HL-60/S4 treated with phorbol 12-myristate 13-acetate at 8.2 ng/mL for 4 days and 3 days (cell line): ENCODE results near the gene DGKE.

Source experiments
- in situ Hi-C: fragments of 300-500 bp; cut with MboI; formaldehyde crosslinking; loops from 2 replicates; pipeline ENCODE4 v1.15.0; 2022; ENCODE audit warnings: low sequenced_read_pairs

The DGKE gene

DNA sequence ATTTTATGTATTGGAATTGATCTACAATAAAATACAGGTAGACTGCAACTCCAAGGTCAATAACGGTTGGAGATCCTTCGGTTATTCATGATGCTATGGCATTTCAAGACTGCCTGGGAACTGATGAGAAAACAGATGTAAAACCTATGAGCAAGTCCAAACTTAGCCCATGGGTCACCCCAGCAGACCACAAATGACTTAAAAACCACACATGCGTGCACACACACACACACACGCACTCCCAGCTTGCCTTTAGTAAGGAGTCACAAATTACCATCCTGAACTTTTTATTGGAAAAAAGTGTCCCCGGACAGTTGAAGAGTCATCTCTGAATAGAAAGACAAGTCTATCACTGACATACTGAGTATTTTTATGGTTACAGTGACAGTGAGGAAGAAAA, 53.2 kb downstream of the DGKE start:
- in situ Hi-C loops, result no loop called here

DNA sequence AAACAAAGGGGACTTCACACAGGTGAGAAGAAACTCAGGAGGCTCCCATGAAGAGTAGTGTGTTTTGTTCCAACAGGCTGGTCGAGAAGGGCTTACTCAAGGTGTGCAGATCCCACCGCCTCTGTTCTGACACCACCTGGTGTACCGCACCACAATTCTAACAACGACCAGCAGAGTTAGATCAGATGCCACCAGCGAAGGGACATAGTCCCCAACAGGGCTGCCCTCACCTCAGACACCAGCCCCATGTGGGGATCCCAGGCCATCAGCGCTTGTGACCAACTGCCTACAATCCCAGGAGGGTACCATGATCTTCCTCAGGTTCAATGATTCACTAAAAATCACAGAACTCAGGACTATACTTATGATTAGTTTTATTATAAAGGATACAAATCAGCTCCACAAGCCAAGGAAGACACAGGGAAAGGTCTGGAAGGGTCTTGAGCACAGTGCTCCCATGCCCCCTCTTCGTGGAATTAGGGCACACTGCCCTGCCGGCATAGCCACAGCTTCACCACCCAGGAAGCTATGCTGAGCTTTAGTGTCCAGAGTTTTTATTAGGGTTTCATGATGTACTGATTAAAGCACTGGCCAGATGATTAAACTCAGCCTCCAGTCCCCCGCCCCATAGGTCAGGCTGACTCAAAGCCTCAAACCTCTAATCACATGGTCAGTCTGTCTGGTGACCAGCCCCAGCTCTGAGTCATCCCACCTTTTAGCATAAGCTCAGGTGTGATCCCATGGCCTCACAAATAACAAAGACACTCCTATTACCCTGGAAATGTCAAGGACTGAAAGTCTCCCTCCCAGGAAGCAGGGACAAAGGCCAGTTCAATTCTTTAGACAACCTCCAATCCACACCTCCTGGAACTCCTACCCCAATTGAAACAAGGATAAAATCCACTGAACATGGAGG, 53.9 kb downstream of the DGKE start:
- in situ Hi-C loops, result no loop called here

DNA sequence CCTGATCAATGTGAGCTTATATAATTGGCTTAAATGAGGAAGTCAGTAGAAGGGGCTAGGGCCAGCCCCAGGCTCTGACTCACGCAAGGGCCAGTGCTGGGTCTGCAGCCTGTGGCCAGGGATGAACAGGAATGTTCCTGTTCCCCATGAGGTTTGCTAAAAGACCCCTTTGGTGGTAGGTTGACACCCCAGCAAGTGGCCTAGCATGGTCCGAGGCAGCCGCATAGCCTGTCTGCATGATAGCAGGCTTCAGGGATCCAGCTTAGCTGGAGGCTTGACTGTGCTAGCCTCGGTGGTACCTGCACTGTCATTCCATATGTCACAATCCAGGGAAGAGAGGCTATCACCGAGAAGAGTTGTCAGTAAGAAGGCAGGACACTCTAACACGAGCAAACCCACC, 56.4 kb downstream of the DGKE start:
- in situ Hi-C loops, result no loop called here

DNA sequence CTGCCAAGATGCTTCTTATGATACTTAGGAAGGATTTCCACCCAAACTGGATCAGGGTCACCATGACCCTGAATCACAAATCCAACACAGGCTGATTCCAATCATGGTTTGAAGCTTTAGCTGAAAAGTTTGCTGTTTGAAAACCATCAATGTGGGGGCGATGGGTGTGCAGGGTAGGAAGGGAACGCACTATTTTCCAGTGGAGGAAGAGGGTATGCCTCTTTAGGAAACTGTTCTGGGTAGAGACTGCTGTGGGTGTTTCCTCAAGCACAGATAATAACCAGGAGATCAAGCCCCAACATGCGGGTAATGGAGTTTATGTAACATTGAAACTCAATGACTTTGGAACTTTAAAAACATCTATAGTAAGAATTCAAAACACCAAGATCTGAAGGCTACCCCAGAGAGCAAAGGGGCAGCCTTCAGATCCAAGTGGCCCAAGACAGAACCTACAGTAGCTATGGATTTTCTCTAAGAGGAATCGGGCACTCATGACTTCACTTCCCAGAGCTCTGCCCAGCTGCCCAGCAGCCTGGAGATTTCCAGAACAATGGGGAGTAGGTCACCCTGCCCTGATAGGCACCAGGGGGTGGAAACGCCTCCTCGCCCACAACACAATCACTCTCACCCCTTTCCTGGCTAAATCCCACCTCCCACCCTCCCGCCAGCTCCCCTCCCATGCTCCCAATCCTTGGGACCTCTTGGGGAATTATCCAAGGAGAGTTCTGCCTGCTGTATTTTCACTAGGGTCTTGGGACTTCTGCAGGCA, 57.1 kb downstream of the DGKE start:
- in situ Hi-C loops, result no loop called here

DNA sequence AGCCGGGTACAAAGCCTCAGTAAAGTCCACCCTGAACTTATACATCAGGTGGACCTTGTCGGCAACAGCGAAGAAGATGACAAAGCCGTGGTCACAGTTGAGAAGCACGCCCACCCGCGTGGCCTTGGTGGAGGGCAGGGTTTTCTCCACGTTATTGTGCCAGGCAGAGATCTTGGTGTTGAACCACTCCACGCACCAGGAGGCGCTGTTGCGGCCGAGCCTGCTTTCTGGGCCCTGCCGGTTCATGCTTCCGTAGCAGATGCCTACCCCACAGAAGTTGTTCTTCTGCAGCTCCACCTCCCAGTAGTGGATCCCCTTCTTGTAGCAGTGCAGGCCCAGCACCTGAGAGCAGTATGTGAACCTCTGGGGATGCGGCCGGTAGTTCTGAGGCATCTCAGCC, 57.8 kb downstream of the DGKE start:
- in situ Hi-C loops, result no loop called here

DNA sequence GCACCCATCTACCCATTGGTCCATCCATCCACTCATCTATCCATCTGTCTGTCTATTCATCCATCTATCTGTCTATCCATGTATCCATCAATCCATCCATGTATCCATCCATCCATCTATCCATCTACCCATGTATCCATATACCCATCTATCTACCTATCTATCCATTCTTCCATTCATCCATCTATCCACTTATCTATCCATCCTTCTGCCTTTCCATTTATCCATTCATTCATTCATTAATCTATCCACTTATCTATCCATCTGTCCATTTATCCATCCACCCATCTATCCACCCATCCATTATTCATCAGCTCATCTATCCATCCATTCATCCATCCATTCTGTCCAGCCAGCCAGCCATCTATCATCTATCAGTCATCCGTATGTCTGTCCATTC, 58.4 kb downstream of the DGKE start:
- in situ Hi-C loops, result no loop called here

DNA sequence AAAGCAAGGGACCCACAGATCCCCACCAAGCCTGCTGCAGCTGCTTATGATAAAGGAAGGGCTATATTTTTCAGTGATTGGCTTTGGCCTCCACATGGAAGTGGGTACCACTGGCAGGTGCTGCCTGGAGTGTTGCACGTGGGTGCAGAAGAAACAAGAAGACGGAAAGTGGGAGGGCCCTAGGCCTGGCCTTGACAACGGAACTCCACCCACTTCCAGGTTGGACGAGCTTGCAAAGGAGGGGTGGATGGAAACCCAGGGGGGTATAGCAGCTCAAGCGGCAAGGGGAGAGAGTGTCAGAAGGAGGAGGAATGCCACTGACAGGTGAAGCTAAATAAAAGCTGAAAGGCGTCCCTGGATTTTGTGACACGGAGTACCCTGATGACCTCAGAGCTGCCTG, 59.6 kb downstream of the DGKE start:
- in situ Hi-C loops, result no loop called here

DNA sequence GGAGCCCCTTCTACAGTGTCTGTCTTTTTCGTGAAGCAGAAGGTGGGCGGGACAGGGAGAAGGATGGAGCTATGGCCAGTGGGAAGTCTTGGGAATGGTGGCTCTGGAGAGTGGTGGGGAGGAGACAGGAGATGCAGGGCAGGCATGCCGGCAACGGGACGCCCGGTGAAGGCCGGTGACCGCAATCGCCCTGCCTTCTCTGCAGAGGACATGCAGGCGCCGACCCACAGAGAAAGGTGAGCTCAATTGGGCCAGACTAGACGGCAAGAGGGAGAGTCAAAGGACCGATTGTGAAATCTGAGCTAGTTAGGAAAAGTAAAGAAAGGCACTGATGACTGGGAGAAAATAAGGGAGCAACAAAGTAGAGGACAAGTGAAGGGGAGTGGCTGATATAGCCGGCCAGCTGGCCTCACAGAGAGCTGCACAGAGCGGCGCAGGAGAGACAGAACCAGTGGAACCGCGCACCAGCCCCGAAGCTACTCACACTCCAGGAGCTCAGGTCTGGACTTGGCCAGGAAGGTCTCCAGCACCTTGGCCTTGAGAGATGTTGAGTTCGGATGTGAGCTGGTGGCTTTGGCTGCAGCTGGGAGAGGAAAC, 61.0 kb downstream of the DGKE start:
- in situ Hi-C loops, result no loop called here

DNA sequence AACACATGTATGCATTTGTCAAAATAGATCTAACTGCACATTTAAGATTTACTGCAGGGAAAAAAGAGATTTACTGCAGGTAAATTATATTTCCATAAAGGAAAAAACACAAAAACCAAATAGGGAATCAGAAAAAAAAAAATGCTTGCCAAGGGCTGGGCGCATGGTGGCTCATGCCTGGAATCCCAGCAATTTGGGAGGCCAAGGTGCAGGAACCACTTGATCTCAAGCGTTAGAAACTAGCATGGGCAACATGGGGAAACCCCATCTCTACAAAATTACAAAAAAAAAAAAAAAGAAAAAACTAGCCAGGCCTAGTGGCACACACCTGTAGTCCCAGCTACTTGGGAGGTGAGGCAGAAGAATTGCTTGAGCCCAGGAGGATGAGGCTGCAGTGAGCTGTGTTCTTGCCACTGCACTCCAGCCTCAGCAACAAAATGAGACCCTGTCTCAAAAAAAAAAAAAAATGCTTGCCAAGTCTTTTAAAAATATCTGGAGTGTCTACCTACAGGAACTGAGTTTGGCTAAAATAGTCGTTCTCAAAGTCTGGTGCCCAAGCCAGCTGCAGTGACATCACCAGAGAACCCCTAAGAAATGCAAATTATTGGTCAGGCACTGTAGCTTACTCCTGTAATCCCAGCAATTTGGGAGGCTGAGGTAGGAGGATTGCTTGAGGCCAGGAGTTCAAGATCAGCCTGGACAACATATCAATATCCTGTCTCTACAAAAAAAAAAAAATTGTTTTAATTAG, 62.4 kb downstream of the DGKE start:
- in situ Hi-C loops, result no loop called here

DNA sequence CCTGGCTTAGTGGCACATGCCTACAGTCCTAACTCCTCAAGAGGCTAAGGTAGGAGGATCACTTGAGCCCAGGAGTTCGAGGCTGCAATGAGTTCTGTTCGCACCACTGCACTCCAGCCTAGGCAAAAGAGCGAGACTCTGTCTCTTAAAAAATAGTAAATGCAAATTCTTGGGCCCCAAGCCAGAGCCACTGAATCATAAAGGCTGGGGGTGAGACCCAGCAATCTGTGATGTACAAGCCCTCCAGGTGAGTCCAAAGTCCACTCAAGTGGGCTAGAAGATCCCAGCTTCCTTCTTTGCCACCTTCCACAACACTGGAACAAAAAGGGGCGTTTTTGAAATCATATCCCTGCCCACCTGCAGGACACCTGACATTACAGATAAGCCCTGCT, 63.0 kb downstream of the DGKE start:
- in situ Hi-C loops, result no loop called here

DNA sequence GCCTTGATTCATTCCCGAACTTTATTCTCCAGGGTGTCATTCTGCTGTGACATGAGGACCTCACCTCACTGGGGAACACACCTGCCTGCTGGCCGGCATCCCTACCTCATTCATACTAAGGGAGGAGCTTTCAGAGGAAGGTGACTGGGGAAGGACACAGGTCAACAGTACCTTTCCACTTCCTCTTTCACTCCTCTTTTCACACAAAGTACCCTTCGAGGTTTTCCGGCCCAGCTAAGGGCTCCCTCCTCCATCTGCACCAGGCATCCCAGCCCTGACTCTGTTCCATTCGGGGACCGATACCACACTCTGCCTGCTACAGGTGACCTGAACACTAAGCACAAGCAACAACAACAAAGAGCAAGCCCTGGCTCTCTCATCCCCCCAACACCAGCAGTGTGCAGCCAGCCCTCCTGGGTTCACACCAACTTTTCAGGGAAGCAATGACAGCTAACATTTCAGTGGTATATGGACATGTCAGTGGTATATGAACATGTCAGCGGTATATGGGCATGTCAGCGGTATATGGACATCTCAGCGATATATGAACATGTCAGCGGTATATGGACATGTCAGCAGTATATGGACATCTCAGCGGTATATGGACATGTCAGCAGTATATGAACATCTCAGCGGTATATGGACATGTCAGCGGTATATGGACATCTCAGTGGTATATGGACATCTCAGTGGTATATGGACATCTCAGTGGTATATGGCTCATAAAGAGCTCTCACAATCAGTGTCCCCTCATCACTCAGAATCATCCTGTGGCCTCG, 63.9 kb downstream of the DGKE start:
- in situ Hi-C loops, result no loop called here

DNA sequence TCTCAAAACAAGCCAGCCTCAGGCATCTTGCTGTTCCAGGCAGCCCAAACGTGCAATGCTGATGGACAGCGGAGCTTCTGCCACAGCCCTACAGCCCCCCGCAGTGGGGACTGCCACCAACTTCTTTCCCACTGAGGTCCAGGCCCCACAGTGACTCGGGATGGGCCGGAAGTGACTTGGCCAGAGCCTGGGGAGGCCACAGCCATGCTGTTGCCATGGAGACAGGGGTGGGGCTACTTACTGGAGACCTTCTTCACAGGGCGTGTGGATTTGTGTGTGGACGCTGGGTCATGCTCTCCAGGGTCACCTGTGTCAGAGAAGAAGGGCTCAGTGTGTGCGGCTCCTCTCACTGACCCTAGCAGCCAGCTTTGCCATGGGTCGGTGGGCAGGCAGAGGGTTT, 64.9 kb downstream of the DGKE start:
- in situ Hi-C loops, result no loop called here

DNA sequence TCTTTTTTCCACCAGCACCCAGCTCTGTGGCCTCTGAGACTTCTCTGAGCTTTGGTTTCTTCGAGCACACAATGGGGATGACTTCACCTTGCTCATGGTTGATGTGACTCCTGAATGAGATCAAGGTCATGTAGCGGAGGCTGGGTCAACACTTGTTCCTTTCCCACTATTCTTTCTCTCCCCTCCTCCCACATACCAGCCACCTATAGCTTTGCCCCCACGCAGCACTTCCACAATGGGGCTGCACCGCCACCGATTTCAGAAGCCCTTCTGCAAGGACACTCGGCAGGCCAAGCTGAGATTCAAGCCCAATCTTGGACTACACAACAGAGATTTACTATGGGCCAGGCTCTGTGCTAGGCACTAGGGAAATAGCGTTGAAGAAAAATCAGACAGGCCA, 65.5 kb downstream of the DGKE start:
- in situ Hi-C loops, result no loop called here

DNA sequence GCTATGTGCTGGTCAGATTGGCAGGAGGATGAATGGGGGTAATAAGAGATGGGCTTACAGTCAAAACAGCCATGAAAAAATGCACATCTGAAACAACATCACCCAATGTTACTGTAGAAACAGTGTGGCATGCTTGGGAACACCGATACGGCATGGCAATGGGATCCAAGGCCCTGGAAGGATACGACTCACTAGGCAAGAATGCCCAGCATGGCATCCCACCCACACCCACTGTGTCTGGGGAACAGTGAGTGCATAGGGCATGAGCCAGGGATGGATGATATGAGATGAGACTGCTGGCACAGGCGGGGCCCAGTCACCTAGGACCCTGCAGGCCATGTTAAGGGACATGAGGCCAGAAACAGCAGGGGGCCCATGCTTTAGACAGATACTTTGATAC, 68.4 kb downstream of the DGKE start:
- in situ Hi-C loops, result no loop called here

DNA sequence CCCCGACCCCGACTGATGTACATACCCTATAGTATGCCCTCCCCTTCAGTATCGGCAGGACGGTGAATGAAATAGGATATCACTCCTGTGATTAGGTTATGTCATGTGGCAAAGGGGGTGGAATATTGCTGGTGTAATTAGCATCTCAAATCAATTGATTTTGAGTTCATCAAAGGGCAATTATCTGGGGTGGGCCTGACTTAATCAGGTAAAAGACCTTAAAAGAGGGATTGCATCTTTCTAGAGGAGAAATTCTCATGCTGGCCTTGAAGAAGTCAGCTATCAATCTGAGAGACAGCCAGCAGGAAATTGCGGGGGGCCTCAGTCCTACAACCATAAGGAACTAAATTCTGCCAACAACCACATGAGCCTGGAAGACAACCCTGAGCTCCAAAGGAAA, 69.6 kb downstream of the DGKE start:
- in situ Hi-C loops, result no loop called here

DNA sequence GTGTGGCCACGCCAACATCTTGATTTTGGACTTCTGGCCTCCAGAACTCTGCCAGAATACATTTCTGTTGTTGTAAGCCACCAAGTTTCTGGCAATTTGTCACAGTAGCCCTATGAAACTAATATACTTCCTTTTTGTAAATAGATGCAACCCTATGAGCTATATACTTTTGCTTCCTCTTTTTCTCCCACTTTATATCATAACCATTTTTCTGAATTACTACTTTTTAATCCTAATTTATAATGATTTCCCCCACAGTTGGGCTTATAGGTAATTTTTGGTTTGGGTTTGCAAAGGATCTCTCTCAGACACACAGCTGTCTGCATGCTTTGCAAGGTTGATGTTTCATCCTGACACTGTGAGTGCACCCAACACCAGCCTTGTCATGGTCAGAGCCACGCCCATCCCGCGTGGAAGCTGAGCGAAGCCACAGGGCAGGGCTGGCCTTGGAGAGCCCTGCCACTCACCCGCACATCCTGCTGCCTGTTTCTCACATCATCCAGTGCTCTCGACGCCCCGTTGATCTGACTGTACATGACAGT, 74.1 kb downstream of the DGKE start:
- in situ Hi-C loops, result no loop called here

DNA sequence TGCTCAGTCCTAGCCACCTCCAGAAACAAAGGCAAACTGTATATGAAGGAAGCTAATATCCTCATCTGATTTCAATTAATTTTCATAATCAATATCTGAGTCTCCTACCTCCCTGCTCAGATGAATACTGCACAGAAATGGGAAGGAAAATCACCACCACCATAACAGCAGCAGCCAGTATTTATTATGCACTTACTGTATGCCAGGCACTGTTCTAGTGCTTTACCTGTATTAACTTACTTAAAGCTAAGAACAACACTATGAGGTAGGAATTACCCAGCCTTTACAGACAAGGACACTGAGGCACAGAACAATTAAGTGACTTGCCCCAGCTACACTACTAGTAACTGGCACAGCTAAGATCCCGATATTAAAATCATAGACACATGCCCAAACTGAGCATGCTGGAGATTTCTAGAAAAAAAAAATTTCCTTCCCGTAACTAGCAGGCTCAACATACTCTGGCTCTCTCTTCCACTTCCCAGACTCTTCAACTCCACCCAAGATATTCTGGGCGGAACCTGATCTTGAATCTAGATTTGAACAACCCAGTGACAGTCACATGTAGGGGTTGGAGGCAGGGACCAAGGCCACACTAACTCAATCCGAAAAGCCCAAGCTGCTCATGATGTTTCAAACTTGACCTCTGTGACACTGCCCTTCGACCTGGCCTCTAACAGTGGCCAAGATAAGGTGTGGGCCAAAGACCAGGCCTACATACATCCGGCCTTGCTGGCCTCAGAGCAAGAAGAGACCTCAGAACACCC, 76.0 kb downstream of the DGKE start:
- in situ Hi-C loops, result no loop called here

DNA sequence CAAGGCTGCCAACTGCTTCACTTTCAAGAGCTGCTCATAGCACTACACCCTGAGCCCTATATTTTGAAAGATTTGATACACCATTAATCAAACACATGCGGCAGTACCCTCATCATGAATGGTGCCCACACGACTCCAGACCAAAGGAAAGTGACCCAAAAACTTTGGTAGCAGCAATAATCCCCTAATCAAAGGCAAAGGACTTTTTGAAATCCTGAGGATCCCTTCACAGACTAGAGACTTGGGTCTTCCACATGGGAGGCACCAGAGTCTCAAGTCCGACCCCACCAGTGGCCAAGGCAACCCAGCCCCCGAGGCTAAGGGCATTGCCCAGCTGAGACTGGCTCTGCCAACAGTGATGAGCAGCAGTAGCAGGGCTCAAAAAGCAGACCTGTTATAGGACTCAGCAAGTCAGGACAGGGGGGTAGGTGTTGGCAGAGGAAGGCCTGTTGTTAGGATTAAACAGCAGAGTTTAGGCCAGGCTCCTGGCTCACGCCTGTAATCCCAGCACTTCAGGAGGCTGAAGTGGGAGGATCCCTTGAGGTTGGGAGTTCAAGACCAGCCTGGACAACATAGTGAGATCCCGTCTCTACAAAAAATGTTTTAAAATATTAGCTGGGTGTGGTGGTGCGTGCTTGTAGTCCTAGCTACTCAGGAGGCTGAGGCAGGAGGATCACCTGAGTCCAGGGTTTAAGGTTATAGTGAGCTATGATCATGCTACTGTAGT, 76.7 kb downstream of the DGKE start:
- in situ Hi-C loops, result no loop called here
